OCI-LY3 (cell line): ENCODE measurements around the gene DTWD1.
"Not testable (repeated sequence)": the region's sequence is repeated elsewhere in the genome, so short reads cannot be mapped to it uniquely, and the experiment has no call there.

Experiments used
- H2AFZ ChIP-seq: fragments of 200-600, 300-600 bp; shearing (Covaris generic); 2 replicates; pipeline ENCODE4 v1.6.0; 2014; ENCODE audit warnings: antibody characterized with exemption, low read depth, low read length
- H3K27ac ChIP-seq: fragments of 200-600, 300-600 bp; sonication (generic); 2 replicates; pipeline ENCODE4 v1.5.1; 2014; ENCODE audit warnings: mild to moderate bottlenecking, low read length, moderate library complexity, mixed read lengths
- H3K27me3 ChIP-seq: fragments of 200-600, 300-600 bp; sonication (generic); 2 replicates; pipeline ENCODE4 v1.6.1; 2014; ENCODE audit warnings: low read depth, low read length, mixed read lengths
- H3K36me3 ChIP-seq: fragments of 200-600, 300-600 bp; sonication (generic); replicated peaks from 2 replicates; pipeline ENCODE3; 2014; ENCODE audit warnings: low read depth, low read length, mixed read lengths
- H3K4me1 ChIP-seq: fragments of 300-600, 200-600 bp; sonication (generic); 2 replicates; pipeline ENCODE4 v1.6.1; 2014; ENCODE audit warnings: low read length, mixed read lengths
- H3K4me2 ChIP-seq: fragments of 200-600, 300-600 bp; sonication (generic); 2 replicates; pipeline ENCODE4 v1.6.1; 2014; ENCODE audit warnings: low read length, mixed read lengths
- H3K4me3 ChIP-seq: fragments of 300-600, 200-600 bp; sonication (generic); 2 replicates; pipeline ENCODE4 v1.5.1; 2014; ENCODE audit warnings: antibody characterized with exemption, mild to moderate bottlenecking, low read length, moderate library complexity
- H3K79me2 ChIP-seq: fragments of 300-600, 200-600 bp; shearing (Covaris generic); 2 replicates; pipeline ENCODE4 v1.6.1; 2014; ENCODE audit warnings: mild to moderate bottlenecking, low read length, mixed read lengths
- H3K9ac ChIP-seq: fragments of 300-600, 200-600 bp; shearing (Covaris generic); 2 replicates; pipeline ENCODE4 v1.6.0; 2014; ENCODE audit warnings: mild to moderate bottlenecking, low read length, moderate library complexity
- H3K9me3 ChIP-seq: fragments of 200-600, 300-600 bp; shearing (Covaris generic); 2 replicates; pipeline ENCODE4 v1.6.1; 2014; ENCODE audit warnings: low read length, mixed read lengths; ENCODE audit not compliant: insufficient read depth
- H4K20me1 ChIP-seq: fragments of 200-600, 300-600 bp; sonication (generic); 2 replicates; pipeline ENCODE4 v1.6.1; 2016; ENCODE audit warnings: low read length, mixed read lengths; ENCODE audit not compliant: insufficient read depth
- CTCF ChIP-seq: fragments of 200-600, 300-600 bp; sonication (generic); IDR thresholded peaks from 2 replicates; pipeline ENCODE4 v1.5.1; 2014; ENCODE audit warnings: antibody characterized with exemption, low read length, low read depth
- EZH2phosphoT487 ChIP-seq: fragments of 200-600 bp; shearing (Covaris generic); IDR thresholded peaks from 2 replicates; pipeline ENCODE4 v1.6.1; 2018; ENCODE audit warnings: antibody characterized with exemption, mixed run types, low read depth

DTWD1 gene

GRCh38 chr15:49656734-49657133, 35.9 kb downstream of the DTWD1 start:
- TF ChIP-seq EZH2phosphoT487 (no peak), CTCF (no peak)
- Histone ChIP-seq H2AFZ (no peak overlapping the region), H3K79me2 (no peaks in the 10 kb centered on the region), H3K4me1 (no peaks in the 10 kb centered on the region), H3K4me3 (no peak overlapping the region), H3K36me3 (no peaks in the 10 kb centered on the region), H3K4me2 (no peak overlapping the region), H3K27ac (no peak overlapping the region), H3K9ac (no peak overlapping the region), H3K9me3 (no peaks in the 10 kb centered on the region; the same call in 1 of the 2 replicates), H4K20me1 (no peaks in the 10 kb centered on the region), H3K27me3 (no peaks in the 10 kb centered on the region)

- no peaks in the 10 kb centered on the region for H3K27me3 ChIP-seq
Observed at GRCh38 chr15:49664716-49665115, 43.9 kb downstream of the DTWD1 start.

GRCh38 chr15:49666486-49666885, 45.6 kb downstream of the DTWD1 start:
- H3K36me3 ChIP-seq, H3K4me3 ChIP-seq, H3K9me3 ChIP-seq, H3K9ac ChIP-seq, H2AFZ ChIP-seq, H3K4me2 ChIP-seq, H3K4me1 ChIP-seq, H3K27ac ChIP-seq, H3K27me3 ChIP-seq, H4K20me1 ChIP-seq, H3K79me2 ChIP-seq: not testable (repeated sequence)

More at GRCh38 chr15:49664716-49665115, 43.9 kb downstream of the DTWD1 start:
- Histone ChIP-seq H3K36me3 (no peaks in the 10 kb centered on the region), H3K9ac (no peak overlapping the region), H3K4me1 (no peaks in the 10 kb centered on the region), H3K4me2 (no peak overlapping the region), H3K27ac (no peak overlapping the region), H3K79me2 (no peaks in the 10 kb centered on the region), H2AFZ (no peak overlapping the region), H4K20me1 (no peaks in the 10 kb centered on the region), H3K9me3 (no peaks in the 10 kb centered on the region), H3K4me3 (no peak overlapping the region)
- TF ChIP-seq CTCF (no peak), EZH2phosphoT487 (no peak)

GRCh38 chr15:49669288-49669687, 48.4 kb downstream of the DTWD1 start:
- Histone ChIP-seq H4K20me1 (no peaks in the 10 kb centered on the region), H3K27ac (no peak overlapping the region), H3K79me2 (no peaks in the 10 kb centered on the region), H3K4me3 (no peak overlapping the region), H2AFZ (no peak overlapping the region), H3K9ac (no peak overlapping the region), H3K36me3 (no peaks in the 10 kb centered on the region), H3K4me1 (no peaks in the 10 kb centered on the region), H3K4me2 (no peak overlapping the region), H3K27me3 (no peaks in the 10 kb centered on the region), H3K9me3 (no peaks in the 10 kb centered on the region)
- TF ChIP-seq EZH2phosphoT487 (no peak), CTCF (no peak)

- Histone ChIP-seq H3K4me2 (no peak overlapping the region), H3K4me1 (no peaks in the 10 kb centered on the region), H3K9me3 (no peaks in the 10 kb centered on the region), H3K4me3 (no peak overlapping the region), H3K27me3 (no peaks in the 10 kb centered on the region), H3K36me3 (no peaks in the 10 kb centered on the region), H2AFZ (no peak overlapping the region), H3K9ac (no peak overlapping the region), H4K20me1 (no peaks in the 10 kb centered on the region), H3K79me2 (no peaks in the 10 kb centered on the region), H3K27ac (no peak overlapping the region)
- no peak for TF ChIP-seq EZH2phosphoT487
- no peak for TF ChIP-seq CTCF
Observed at GRCh38 chr15:49673861-49674260, 53.0 kb downstream of the DTWD1 start.
